22Rv1 (cell line): ENCODE data around the gene VPS11.

ENCODE experiments used
- ZFX ChIP-seq: fragments of 450-650 bp; IDR thresholded peaks from 2 replicates; pipeline ENCODE4 v1.6.1; 2017; ENCODE audit warnings: antibody characterized with exemption, borderline replicate concordance
- TF ChIP-seq, protein P1 (sequence below): fragments of 450-650 bp; IDR thresholded peaks from 2 replicates; pipeline ENCODE4 v1.5.1; 2017; ENCODE audit warnings: mild to moderate bottlenecking

- TF ChIP-seq, protein P1, sequence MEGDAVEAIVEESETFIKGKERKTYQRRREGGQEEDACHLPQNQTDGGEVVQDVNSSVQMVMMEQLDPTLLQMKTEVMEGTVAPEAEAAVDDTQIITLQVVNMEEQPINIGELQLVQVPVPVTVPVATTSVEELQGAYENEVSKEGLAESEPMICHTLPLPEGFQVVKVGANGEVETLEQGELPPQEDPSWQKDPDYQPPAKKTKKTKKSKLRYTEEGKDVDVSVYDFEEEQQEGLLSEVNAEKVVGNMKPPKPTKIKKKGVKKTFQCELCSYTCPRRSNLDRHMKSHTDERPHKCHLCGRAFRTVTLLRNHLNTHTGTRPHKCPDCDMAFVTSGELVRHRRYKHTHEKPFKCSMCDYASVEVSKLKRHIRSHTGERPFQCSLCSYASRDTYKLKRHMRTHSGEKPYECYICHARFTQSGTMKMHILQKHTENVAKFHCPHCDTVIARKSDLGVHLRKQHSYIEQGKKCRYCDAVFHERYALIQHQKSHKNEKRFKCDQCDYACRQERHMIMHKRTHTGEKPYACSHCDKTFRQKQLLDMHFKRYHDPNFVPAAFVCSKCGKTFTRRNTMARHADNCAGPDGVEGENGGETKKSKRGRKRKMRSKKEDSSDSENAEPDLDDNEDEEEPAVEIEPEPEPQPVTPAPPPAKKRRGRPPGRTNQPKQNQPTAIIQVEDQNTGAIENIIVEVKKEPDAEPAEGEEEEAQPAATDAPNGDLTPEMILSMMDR: no peak
- TF ChIP-seq ZFX: no peak
Measured at GRCh38 chr11:119078675-119079420, 11.2 kb downstream of the VPS11 start.
